SK-N-MC (cell line): ENCODE data around the gene CFAP161.

ENCODE experiments used
- DNase-seq: peaks from one replicate; pipeline ENCODE4 v3.0.0-alpha.2; 2011; ENCODE audit warnings: low read depth, low spot score
- H3K27ac ChIP-seq: fragments of 200-600 bp; sonication (generic); 2 replicates; pipeline ENCODE4 v1.5.1; 2016; ENCODE audit warnings: mixed run types
- H3K36me3 ChIP-seq: fragments of 200-600 bp; sonication (generic); 2 replicates; pipeline ENCODE4 v1.6.1; 2017; ENCODE audit warnings: antibody characterized with exemption, low read length, mixed read lengths; ENCODE audit not compliant: insufficient read depth
- H3K4me3 ChIP-seq: fragments of 200-600 bp; sonication (generic); 2 replicates; pipeline ENCODE4 v1.5.1; 2016
- H3K9ac ChIP-seq: fragments of 200-600 bp; sonication (generic); 2 replicates; pipeline ENCODE4 v1.8.0; 2017; ENCODE audit warnings: mixed run types, mixed read lengths; ENCODE audit not compliant: insufficient read length
- H3K9me3 ChIP-seq: fragments of 200-600 bp; sonication (generic); 2 replicates; pipeline ENCODE4 v1.6.1; 2017; ENCODE audit warnings: low read depth, mild to moderate bottlenecking, antibody characterized with exemption, low read length, moderate library complexity, mixed read lengths
- EZH2 ChIP-seq: fragments of 200-600 bp; sonication (generic); IDR thresholded peaks from one replicate; pipeline ENCODE4 v1.6.1; 2017; ENCODE audit warnings: antibody characterized with exemption
- FOXP2 ChIP-seq: optimal IDR thresholded peaks from 2 replicates; pipeline ENCODE3; 2011; ENCODE audit warnings: mild to moderate bottlenecking, moderate library complexity; ENCODE audit not compliant: insufficient read depth; ENCODE audit errors: extremely low read length, control extremely low read depth
- POLR2AphosphoS5 ChIP-seq: IDR thresholded peaks from 2 replicates; pipeline ENCODE4 v1.6.1; 2012; ENCODE audit warnings: mild to moderate bottlenecking, low read depth, low read length, borderline replicate concordance

CFAP161 gene

GRCh38 chr15:81190922-81191507, 56.9 kb downstream of the CFAP161 start:
- H3K9ac ChIP-seq = no peak overlapping the region
- H3K4me3 ChIP-seq = no peak overlapping the region
- TF ChIP-seq FOXP2 (no peak), EZH2 (no peak), POLR2AphosphoS5 (no peak)
- no peak for DNase-seq
- H3K36me3 ChIP-seq = no peaks in the 10 kb centered on the region
- no peaks in the 10 kb centered on the region for H3K9me3 ChIP-seq
- no peak overlapping the region for H3K27ac ChIP-seq

- H3K27ac ChIP-seq = no peak overlapping the region
Observed at GRCh38 chr15:81191701-81192100, 57.6 kb downstream of the CFAP161 start.

GRCh38 chr15:81194723-81195122, 60.7 kb downstream of the CFAP161 start:
- TF ChIP-seq EZH2 (no peak), FOXP2 (no peak), POLR2AphosphoS5 (no peak)
- no peak overlapping the region for H3K4me3 ChIP-seq
- no peaks in the 10 kb centered on the region for H3K9me3 ChIP-seq
- H3K27ac ChIP-seq = no peak overlapping the region
- DNase-seq = no peak
- H3K9ac ChIP-seq = no peak overlapping the region
- H3K36me3 ChIP-seq = no peaks in the 10 kb centered on the region

More at GRCh38 chr15:81191701-81192100, 57.6 kb downstream of the CFAP161 start:
- Histone ChIP-seq H3K9ac (no peak overlapping the region), H3K9me3 (no peaks in the 10 kb centered on the region), H3K36me3 (no peaks in the 10 kb centered on the region), H3K4me3 (no peak overlapping the region)
- DNase-seq = no peak
- no peak for TF ChIP-seq EZH2
- no peak for TF ChIP-seq FOXP2
- no peak for TF ChIP-seq POLR2AphosphoS5

GRCh38 chr15:81195339-81195864, 61.3 kb downstream of the CFAP161 start:
- no peaks in the 10 kb centered on the region for H3K36me3 ChIP-seq
- no peak overlapping the region for H3K4me3 ChIP-seq
- no peak overlapping the region for H3K27ac ChIP-seq
- TF ChIP-seq POLR2AphosphoS5 (no peak), FOXP2 (no peak), EZH2 (no peak)
- no peak overlapping the region for H3K9ac ChIP-seq
- DNase-seq = no peak
- no peaks in the 10 kb centered on the region for H3K9me3 ChIP-seq

GRCh38 chr15:81196576-81197254, 62.6 kb downstream of the CFAP161 start, which contains the start of gene IL16:
TSS of gene IL16 (plus strand) at chr15:81196879. CDS start at chr15:81225400, 28,521 bp downstream.
- no peak within 1 kb of the TSS for H3K27ac ChIP-seq
- no peaks in the 10 kb centered on the region for H3K36me3 ChIP-seq
- no peak within 1 kb of the TSS for H3K4me3 ChIP-seq
- DNase-seq = no peak
- no peak within 1 kb of the TSS for H3K9ac ChIP-seq
- TF ChIP-seq POLR2AphosphoS5 (no peak), EZH2 (no peak), FOXP2 (no peak)
- no peaks in the 10 kb centered on the region for H3K9me3 ChIP-seq

- Histone ChIP-seq H3K4me3 (no peak overlapping the region), H3K9me3 (no peaks in the 10 kb centered on the region), H3K9ac (no peak overlapping the region), H3K36me3 (no peaks in the 10 kb centered on the region), H3K27ac (no peak overlapping the region)
- no peak for DNase-seq
- TF ChIP-seq EZH2 = no peak
Observed at GRCh38 chr15:81197255-81197630, 63.2 kb downstream of the CFAP161 start.

- H3K27ac ChIP-seq = no peak overlapping the region
- H3K9ac ChIP-seq = no peak overlapping the region
- no peak overlapping the region for H3K4me3 ChIP-seq
- H3K9me3 ChIP-seq = no peaks in the 10 kb centered on the region
- H3K36me3 ChIP-seq = no peaks in the 10 kb centered on the region
- no peak for TF ChIP-seq EZH2
- DNase-seq = no peak
Observed at GRCh38 chr15:81197688-81198281, 63.7 kb downstream of the CFAP161 start.
